Ishikawa (cell line): ENCODE results near the gene PLXNA4.

Experiments
- CEBPB ChIP-seq: IDR thresholded peaks from 2 replicates; pipeline ENCODE4 v1.6.1; 2012
- CREB1 ChIP-seq: IDR thresholded peaks from 2 replicates; pipeline ENCODE4 v1.6.1; 2012; ENCODE audit warnings: low read depth
- EGR1 ChIP-seq: IDR thresholded peaks from 2 replicates; pipeline ENCODE4 v1.6.1; 2012
- EP300 ChIP-seq: IDR thresholded peaks from 2 replicates; pipeline ENCODE4 v1.6.1; 2012; ENCODE audit warnings: borderline replicate concordance
- FOXM1 ChIP-seq: IDR thresholded peaks from 2 replicates; pipeline ENCODE4 v1.6.1; 2012; ENCODE audit warnings: low read depth, borderline replicate concordance
- MAX ChIP-seq: IDR thresholded peaks from 2 replicates; pipeline ENCODE4 v1.6.1; 2012
- NFIC ChIP-seq: IDR thresholded peaks from 2 replicates; pipeline ENCODE4 v1.6.1; 2012
- RAD21 ChIP-seq: IDR thresholded peaks from 2 replicates; pipeline ENCODE4 v1.6.1; 2012; ENCODE audit warnings: low read depth
- REST ChIP-seq: IDR thresholded peaks from 2 replicates; pipeline ENCODE4 v1.6.1; 2012; ENCODE audit warnings: low read depth, mild to moderate bottlenecking
- TAF1 ChIP-seq: IDR thresholded peaks from 2 replicates; pipeline ENCODE4 v1.6.1; 2012; ENCODE audit warnings: low read depth, mild to moderate bottlenecking
- TCF12 ChIP-seq: IDR thresholded peaks from 2 replicates; pipeline ENCODE4 v1.6.1; 2012; ENCODE audit warnings: low read depth
- TEAD4 ChIP-seq: IDR thresholded peaks from 2 replicates; pipeline ENCODE4 v1.6.1; 2012
- USF1 ChIP-seq: IDR thresholded peaks from 2 replicates; pipeline ENCODE4 v1.6.1; 2012
- YY1 ChIP-seq: IDR thresholded peaks from 2 replicates; pipeline ENCODE4 v1.6.1; 2012; ENCODE audit warnings: low read depth
- ZBTB7A ChIP-seq: IDR thresholded peaks from 2 replicates; pipeline ENCODE4 v1.6.1; 2012; ENCODE audit warnings: low read depth

The PLXNA4 gene

GRCh38 chr7:132532281-132532680 is 44.0 kb downstream of the PLXNA4 start:
- TF ChIP-seq ZBTB7A (no peak), TEAD4 (no peak), CEBPB (no peak), CREB1 (no peak), TCF12 (no peak), MAX (no peak), REST (no peak), USF1 (no peak), YY1 (no peak), RAD21 (no peak)

- TF ChIP-seq RAD21 (no peak), MAX (no peak), TAF1 (no peak), FOXM1 (no peak), YY1 (no peak), NFIC (no peak), EGR1 (no peak), EP300 (no peak), ZBTB7A (no peak), TCF12 (no peak), REST (no peak)
These were observed 44.7 kb downstream of the PLXNA4 start for GRCh38 chr7:132531562-132531961.

- TF ChIP-seq TAF1: no peak
- no peak for TF ChIP-seq FOXM1
- no peak for TF ChIP-seq RAD21
- no peak for TF ChIP-seq NFIC
- TF ChIP-seq CREB1: no peak
- TF ChIP-seq TEAD4: no peak
- no peak for TF ChIP-seq REST
- TF ChIP-seq YY1: no peak
- no peak for TF ChIP-seq EGR1
- no peak for TF ChIP-seq MAX
- no peak for TF ChIP-seq ZBTB7A
- TF ChIP-seq TCF12: no peak
- TF ChIP-seq USF1: no peak
- TF ChIP-seq EP300: no peak
These were observed 47.6 kb downstream of the PLXNA4 start for GRCh38 chr7:132528695-132529094.

- TF ChIP-seq FOXM1 (no peak), CEBPB (no peak), TCF12 (no peak), USF1 (no peak), TAF1 (no peak)
These were observed 48.5 kb downstream of the PLXNA4 start for GRCh38 chr7:132527467-132528410.
